Measurements from ENCODE around the gene ZDHHC11. TPM values are rescaled to one million over a fixed set of nuclear protein-coding genes. Genes with fewer than 3 reads are reported as not detected.
"Not testable (repeated sequence)": the region's sequence is repeated elsewhere in the genome, so short reads cannot be mapped to it uniquely, and the experiment has no call there.

The ZDHHC11 gene
- total and polyA plus RNA-seq, 7 experiments from 2014 or later: 0.20 to 22.1 (median 8.8) TPM; not detected in 1

DNA sequence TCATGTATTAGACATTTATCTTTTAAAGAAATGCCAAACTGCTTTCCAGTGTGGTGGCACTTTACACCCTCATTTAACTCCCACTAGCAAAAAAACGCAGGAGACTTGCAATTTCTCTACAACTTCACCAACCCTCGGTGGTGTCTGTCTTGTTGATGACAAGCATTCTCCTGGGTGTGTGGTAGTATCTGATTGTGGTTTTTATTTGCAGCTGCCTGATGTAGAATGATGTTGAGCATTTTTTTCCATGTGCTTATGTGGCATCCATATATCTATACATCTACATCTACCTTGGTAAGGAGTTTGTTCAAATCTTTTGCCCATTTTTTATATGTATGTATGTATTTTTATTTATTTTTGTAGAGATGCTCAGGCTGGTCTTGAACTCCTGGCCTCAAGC lies 16.8 kb downstream of the ZDHHC11 start:
- H3K9me3 Mint-ChIP-seq; DNase-seq; H3K4me1 ChIP-seq (ENCODE audit: control insufficient read depth in 2 of 2, insufficient read depth in 2 of 2, low read length in 2 of 2); H3K36me3 ChIP-seq (ENCODE audit: control insufficient read depth in 2 of 3, insufficient read depth in 3 of 3, low read length in 3 of 3); H3K4me3 Mint-ChIP-seq; CTCF ChIA-PET; H3K9me3 ChIP-seq (ENCODE audit: control insufficient read depth in 2 of 3, low read length in 3 of 3); H3K27me3 ChIP-seq (ENCODE audit: control insufficient read depth in 2 of 2, insufficient read depth in 2 of 2, low read length in 2 of 2); H3K27ac Mint-ChIP-seq; POLR2A ChIA-PET; H3K27me3 Mint-ChIP-seq; H3K4me3 ChIP-seq (ENCODE audit: low read length); H3K27ac ChIP-seq (ENCODE audit: low read depth, low read length); H3K36me3 Mint-ChIP-seq; H3K4me1 Mint-ChIP-seq; intact Hi-C loops (cut with micrococcal nuclease); ATAC-seq: not testable (repeated sequence)

- H3K9me3 Mint-ChIP-seq; POLR2A ChIA-PET; H3K9me3 ChIP-seq (ENCODE audit: control insufficient read depth in 2 of 3, low read length in 3 of 3); H3K4me1 Mint-ChIP-seq; H3K36me3 ChIP-seq (ENCODE audit: control insufficient read depth in 2 of 3, insufficient read depth in 3 of 3, low read length in 3 of 3); intact Hi-C loops (cut with micrococcal nuclease); H3K4me3 ChIP-seq (ENCODE audit: low read length); H3K4me3 Mint-ChIP-seq; CTCF ChIA-PET; DNase-seq; H3K27ac ChIP-seq (ENCODE audit: low read depth, low read length); H3K27me3 ChIP-seq (ENCODE audit: control insufficient read depth in 2 of 2, insufficient read depth in 2 of 2, low read length in 2 of 2); H3K27ac Mint-ChIP-seq; ATAC-seq; H3K4me1 ChIP-seq (ENCODE audit: control insufficient read depth in 2 of 2, insufficient read depth in 2 of 2, low read length in 2 of 2): not testable (repeated sequence)
- Mint-ChIP-seq H3K27me3 (peaks cover 0 to 18% (median 0%) of the 10 kb centered on the region in 5 donors), H3K36me3 (peaks cover 0 to 17% (median 9%) of the 10 kb centered on the region in 5 donors)
These were observed 22.6 kb downstream of the ZDHHC11 start for GRCh38 chr5:828194-828593.

DNA sequence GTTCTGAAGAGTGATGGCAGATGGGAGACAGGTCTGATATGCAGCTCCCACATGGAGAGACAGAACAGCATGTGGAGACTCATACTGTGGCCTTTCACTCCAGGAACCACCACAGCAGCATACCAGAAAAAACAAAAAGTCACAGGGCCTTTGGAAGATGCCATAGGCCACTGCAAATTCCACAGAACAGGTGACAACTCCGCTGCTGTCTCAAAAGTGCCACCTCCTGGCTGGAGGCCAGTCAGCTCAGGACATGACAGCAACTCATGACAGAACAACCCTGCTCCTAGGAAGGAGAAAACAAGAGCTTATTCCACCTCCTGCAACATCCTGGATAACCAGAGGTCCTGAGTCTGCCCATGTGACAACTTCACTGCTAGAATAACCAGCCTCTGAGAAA lies 25.2 kb downstream of the ZDHHC11 start:
- peaks cover 0 to 23% (median 14%) of the 10 kb centered on the region in 5 donors for H3K36me3 Mint-ChIP-seq
- H3K27me3 Mint-ChIP-seq: peaks cover 0 to 19% (median 0%) of the 10 kb centered on the region in 5 donors
- H3K9me3 Mint-ChIP-seq; H3K4me1 ChIP-seq (ENCODE audit: control insufficient read depth in 2 of 2, insufficient read depth in 2 of 2, low read length in 2 of 2); H3K4me3 ChIP-seq (ENCODE audit: low read length); H3K4me3 Mint-ChIP-seq; H3K4me1 Mint-ChIP-seq; H3K9me3 ChIP-seq (ENCODE audit: control insufficient read depth in 2 of 3, low read length in 3 of 3); DNase-seq; H3K27ac ChIP-seq (ENCODE audit: low read depth, low read length); H3K36me3 ChIP-seq (ENCODE audit: control insufficient read depth in 2 of 3, insufficient read depth in 3 of 3, low read length in 3 of 3); H3K27ac Mint-ChIP-seq; POLR2A ChIA-PET; intact Hi-C loops (cut with micrococcal nuclease); CTCF ChIA-PET; H3K27me3 ChIP-seq (ENCODE audit: control insufficient read depth in 2 of 2, insufficient read depth in 2 of 2, low read length in 2 of 2): not testable (repeated sequence)
- ATAC-seq: peak; percentile 12

DNA sequence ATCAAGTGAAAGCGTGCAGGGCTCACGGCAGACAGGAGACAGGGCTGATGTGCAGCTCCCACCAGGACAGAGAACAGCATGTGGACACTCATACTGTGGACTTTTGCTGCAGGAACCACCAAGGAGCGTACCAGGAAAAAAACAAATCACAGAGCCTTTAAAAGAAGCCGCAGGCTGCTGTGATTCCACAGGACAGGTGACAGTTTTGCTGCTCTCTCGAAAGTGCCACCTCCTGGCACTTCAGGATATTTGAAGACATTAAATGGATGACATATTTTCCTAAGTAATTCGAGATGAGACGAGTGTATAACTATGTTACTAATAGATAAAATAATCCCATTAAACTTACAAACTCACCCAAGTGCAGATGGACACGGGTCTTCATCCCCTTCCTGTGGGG lies 29.3 kb downstream of the ZDHHC11 start:
- Mint-ChIP-seq H3K27ac (no peak overlapping the region), H3K4me3 (no peak overlapping the region), H3K4me1 (no peaks in the 10 kb centered on the region), H3K9me3 (no peaks in the 10 kb centered on the region), H3K27me3 (peaks cover 0 to 39% (median 0%) of the 10 kb centered on the region in 5 donors), H3K36me3 (peaks cover 0 to 26% (median 12%) of the 10 kb centered on the region in 5 donors)
- intact Hi-C loops (cut with micrococcal nuclease): no loop called here
- peak in 1 of 9 donors; percentile 6 for DNase-seq
- Histone ChIP-seq H3K4me1 (ENCODE audit: control insufficient read depth in 2 of 2, insufficient read depth in 2 of 2, low read length in 2 of 2) (no peaks in the 10 kb centered on the region), H3K36me3 (ENCODE audit: control insufficient read depth in 2 of 3, insufficient read depth in 3 of 3, low read length in 3 of 3) (no peaks in the 10 kb centered on the region), H3K27ac (ENCODE audit: low read depth, low read length) (no peak overlapping the region), H3K4me3 (ENCODE audit: low read length) (no peak overlapping the region), H3K9me3 (ENCODE audit: control insufficient read depth in 2 of 3, low read length in 3 of 3) (no peaks in the 10 kb centered on the region), H3K27me3 (ENCODE audit: control insufficient read depth in 2 of 2, insufficient read depth in 2 of 2, low read length in 2 of 2) (no peaks in the 10 kb centered on the region)
- ATAC-seq: no peak
- CTCF ChIA-PET: no interaction called here
- POLR2A ChIA-PET: no interaction called here

- Histone ChIP-seq H3K27me3 (ENCODE audit: control insufficient read depth in 2 of 2, insufficient read depth in 2 of 2, low read length in 2 of 2) (no peaks in the 10 kb centered on the region), H3K27ac (ENCODE audit: low read depth, low read length) (no peak overlapping the region), H3K4me3 (ENCODE audit: low read length) (no peak overlapping the region), H3K36me3 (ENCODE audit: control insufficient read depth in 2 of 3, insufficient read depth in 3 of 3, low read length in 3 of 3) (no peaks in the 10 kb centered on the region), H3K4me1 (ENCODE audit: control insufficient read depth in 2 of 2, insufficient read depth in 2 of 2, low read length in 2 of 2) (no peaks in the 10 kb centered on the region), H3K9me3 (ENCODE audit: control insufficient read depth in 2 of 3, low read length in 3 of 3) (no peaks in the 10 kb centered on the region)
- Mint-ChIP-seq H3K9me3 (peaks cover 0 to 9% (median 4%) of the 10 kb centered on the region in 11 donors), H3K27ac (no peak overlapping the region), H3K36me3 (peaks cover 0 to 24% (median 14%) of the 10 kb centered on the region in 5 donors), H3K27me3 (peaks cover 0 to 38% (median 0%) of the 10 kb centered on the region in 5 donors), H3K4me3 (no peak overlapping the region), H3K4me1 (no peaks in the 10 kb centered on the region)
- DNase-seq: no peak
- ChIA-PET CTCF (no interaction called here), POLR2A (no interaction called here)
- ATAC-seq: no peak
- intact Hi-C loops (cut with micrococcal nuclease): no loop called here
These were observed 30.5 kb downstream of the ZDHHC11 start for GRCh38 chr5:820245-820644.

DNA sequence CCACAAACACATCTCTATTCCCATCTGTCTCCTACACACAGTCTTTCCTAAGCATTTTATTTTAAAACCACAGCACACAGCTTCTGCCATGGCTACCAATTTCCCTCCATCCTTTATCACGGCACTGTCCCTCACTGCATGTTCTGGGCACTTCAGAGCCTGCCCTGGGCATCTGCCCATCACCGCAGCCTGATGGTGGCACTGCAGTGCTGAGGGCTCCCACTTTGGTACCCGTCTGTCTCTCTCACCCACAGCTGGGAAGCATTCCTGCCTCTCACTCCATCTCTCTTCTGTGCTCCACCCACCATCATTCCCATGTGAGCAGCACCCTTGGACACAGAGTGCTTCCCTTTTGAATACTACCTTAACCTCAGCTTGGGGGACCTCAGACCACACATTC lies 31.7 kb downstream of the ZDHHC11 start:
- intact Hi-C loops (cut with micrococcal nuclease): no loop called here
- H3K27me3 Mint-ChIP-seq: peaks cover 0 to 29% (median 2%) of the 10 kb centered on the region in 5 donors
- Histone ChIP-seq H3K4me1 (ENCODE audit: control insufficient read depth in 2 of 2, insufficient read depth in 2 of 2, low read length in 2 of 2) (no peaks in the 10 kb centered on the region), H3K36me3 (ENCODE audit: control insufficient read depth in 2 of 3, insufficient read depth in 3 of 3, low read length in 3 of 3) (no peaks in the 10 kb centered on the region), H3K4me3 (ENCODE audit: low read length) (no peak overlapping the region), H3K27me3 (ENCODE audit: control insufficient read depth in 2 of 2, insufficient read depth in 2 of 2, low read length in 2 of 2) (no peaks in the 10 kb centered on the region), H3K9me3 (ENCODE audit: control insufficient read depth in 2 of 3, low read length in 3 of 3) (no peaks in the 10 kb centered on the region), H3K27ac (ENCODE audit: low read depth, low read length) (no peak overlapping the region)
- CTCF ChIA-PET: no interaction called here
- peaks cover 0 to 16% (median 4%) of the 10 kb centered on the region in 11 donors for H3K9me3 Mint-ChIP-seq
- H3K36me3 Mint-ChIP-seq: peaks cover 0 to 15% (median 14%) of the 10 kb centered on the region in 5 donors
- no peaks in the 10 kb centered on the region for H3K4me1 Mint-ChIP-seq
- POLR2A ChIA-PET: no interaction called here
- DNase-seq (no peak), ATAC-seq (no peak)
- no peak overlapping the region for H3K27ac Mint-ChIP-seq
- no peak overlapping the region for H3K4me3 Mint-ChIP-seq

DNA sequence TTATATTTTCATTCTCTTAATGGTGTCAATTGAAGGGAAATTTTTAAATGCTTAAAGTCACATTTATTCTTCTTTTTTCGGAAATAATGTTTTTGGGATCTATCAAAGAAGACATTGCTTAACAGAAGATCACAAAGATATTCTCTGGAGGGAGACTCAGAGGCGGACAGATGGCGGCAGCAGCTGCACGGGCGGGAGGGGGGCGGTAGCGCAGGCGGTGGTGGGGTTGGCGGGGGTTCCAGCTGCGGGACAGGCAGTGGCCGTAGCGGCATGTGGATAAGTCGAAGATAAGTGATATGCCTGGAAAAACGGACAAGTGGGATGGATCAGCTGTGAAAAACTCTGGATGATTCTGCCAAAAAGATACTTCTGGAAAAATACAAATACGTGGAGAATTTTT lies 34.6 kb downstream of the ZDHHC11 start:
- H3K9me3 ChIP-seq (ENCODE audit: control insufficient read depth in 2 of 3, low read length in 3 of 3): no peaks in the 10 kb centered on the region
- no peak overlapping the region for H3K4me3 ChIP-seq (ENCODE audit: low read length)
- no peaks in the 10 kb centered on the region for H3K36me3 ChIP-seq (ENCODE audit: control insufficient read depth in 2 of 3, insufficient read depth in 3 of 3, low read length in 3 of 3)
- DNase-seq (no peak), ATAC-seq (no peak)
- no peaks in the 10 kb centered on the region for H3K27me3 ChIP-seq (ENCODE audit: control insufficient read depth in 2 of 2, insufficient read depth in 2 of 2, low read length in 2 of 2)
- ChIA-PET CTCF (no interaction called here), POLR2A (no interaction called here)
- H3K36me3 Mint-ChIP-seq: peaks cover 0 to 6% (median 3%) of the 10 kb centered on the region in 5 donors
- no peaks in the 10 kb centered on the region for H3K4me1 ChIP-seq (ENCODE audit: control insufficient read depth in 2 of 2, insufficient read depth in 2 of 2, low read length in 2 of 2)
- no peak overlapping the region for H3K27ac Mint-ChIP-seq
- H3K27me3 Mint-ChIP-seq: peaks cover 0 to 20% (median 2%) of the 10 kb centered on the region in 5 donors
- peaks cover 0 to 16% (median 4%) of the 10 kb centered on the region in 11 donors for H3K9me3 Mint-ChIP-seq
- H3K27ac ChIP-seq (ENCODE audit: low read depth, low read length): no peak overlapping the region
- no peaks in the 10 kb centered on the region for H3K4me1 Mint-ChIP-seq
- no peak overlapping the region for H3K4me3 Mint-ChIP-seq
- intact Hi-C loops (cut with micrococcal nuclease): no loop called here
